SHP77 (cell line): ENCODE data around the gene GLT1D1.
"Not testable (repeated sequence)": the region's sequence is repeated elsewhere in the genome, so short reads cannot be mapped to it uniquely, and the experiment has no call there.

Experiments
- DNase-seq, 2 experiments: peaks; one replicate each; lab custom pipeline; 2025; lab: John Stamatoyannopoulos, UW

The GLT1D1 gene

DNA sequence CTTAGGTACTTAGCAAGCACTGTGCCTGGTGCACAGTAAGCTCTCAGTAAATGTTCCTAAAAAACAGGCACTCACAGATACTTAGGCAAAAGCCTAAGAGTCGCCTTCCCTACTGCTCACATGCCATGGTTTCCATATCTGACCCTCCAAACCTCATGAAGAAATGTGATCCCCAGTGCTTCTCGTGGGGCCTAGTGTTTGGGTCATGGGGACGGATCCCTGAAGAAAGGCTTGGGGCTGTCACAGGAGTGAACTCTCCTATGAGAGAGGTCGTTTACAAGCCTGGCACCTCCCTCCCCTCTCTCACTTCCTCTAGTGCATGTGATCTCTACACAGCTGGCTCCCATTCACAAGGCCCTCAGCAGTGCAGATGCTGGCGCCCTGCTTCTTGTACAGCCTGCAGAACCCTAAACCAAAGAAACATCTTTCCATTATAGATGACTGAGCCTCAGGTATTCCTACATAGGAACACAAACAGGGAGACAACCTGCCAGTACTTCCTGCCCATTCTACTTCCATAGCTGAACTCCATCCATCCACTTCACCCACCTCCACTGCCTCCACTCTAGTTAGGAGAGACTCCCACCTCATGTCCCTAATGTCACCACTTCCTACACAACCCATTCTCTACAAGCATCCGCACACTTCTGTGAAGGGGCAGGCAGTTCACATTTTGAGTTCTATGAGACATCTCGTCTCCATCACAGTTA, 32.4 kb upstream of the GLT1D1 start:
- DNase-seq = no peak

DNA sequence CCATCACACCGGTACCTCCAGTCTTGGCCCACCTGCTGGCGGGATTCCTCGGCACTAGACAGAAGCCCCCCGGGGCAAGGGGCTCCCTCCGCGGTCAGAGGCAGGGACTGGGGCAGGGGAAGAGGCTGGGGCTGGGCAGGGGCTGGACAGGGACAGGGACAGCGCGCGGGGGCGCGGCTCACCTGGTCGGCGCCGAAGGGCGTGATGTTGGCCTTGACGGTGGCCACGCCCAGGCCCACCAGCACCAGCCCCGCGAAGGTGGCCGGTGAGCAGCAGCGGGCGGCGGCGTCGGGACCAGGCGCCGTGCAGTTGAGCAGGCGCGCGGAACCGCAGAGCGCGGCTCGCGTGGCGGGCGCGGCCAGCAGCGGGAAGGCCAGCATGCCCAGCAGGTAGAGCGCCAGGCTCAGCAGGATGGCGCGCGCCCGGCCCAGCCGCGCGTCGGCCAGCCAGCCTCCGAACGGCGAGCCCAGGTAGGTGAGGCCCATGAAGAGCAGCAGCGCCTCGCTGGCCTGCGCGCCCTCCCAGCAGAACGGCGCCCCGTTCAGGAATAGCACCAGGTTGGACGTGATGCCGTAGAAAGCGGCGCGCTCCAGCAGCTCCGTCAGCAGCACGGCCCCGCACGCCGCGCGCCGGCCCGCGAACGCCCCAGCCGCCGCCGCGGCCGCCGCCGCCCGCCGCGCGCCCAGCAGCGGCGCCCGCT, 29.9 kb upstream of the GLT1D1 start:
- DNase-seq = no peak

DNA sequence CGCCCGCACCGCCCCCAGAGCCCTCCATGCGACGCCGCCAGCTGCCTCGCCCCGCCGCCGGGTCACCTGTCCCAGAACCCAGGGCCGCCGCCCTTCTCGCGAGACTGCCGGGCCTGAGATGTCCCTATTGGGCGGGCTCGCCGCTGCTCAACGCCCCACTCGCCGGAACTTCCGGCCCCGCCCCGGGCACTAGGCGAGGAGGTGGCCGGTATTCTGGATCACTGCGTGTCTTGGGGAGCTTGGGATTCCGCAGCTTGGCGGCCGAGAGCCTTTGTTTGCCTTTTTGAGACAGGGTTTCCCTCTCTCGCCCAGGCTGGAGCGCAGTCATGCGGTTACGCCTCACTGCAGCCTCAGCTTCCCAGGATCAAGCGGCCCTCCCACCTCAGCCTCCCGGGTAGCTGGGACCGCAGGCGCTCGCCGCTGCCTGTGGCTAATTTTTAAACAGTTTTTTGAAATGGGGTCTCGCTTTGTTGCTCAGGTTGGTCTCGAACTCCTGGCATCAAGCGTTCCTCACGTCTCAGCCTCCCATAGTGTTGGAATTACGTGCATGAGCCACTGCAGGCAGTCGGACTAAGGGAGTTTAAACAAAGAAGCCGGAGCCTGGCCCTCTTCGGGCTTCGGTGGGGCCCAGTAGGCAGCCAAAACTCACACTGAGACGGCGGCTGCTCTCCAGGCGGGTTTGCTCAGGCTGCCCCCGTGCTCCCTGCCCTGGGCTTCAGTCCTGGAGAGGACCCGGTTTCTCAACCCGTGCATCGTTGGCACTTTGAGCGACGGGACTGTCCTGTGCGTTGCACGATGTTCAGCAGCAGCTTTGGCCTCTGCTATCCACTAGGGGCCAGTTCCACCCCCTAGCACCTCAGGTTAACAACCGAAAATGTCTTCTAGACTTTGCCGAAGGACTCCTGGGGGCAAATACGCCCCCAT, 29.1 kb upstream of the GLT1D1 start, which contains the start of gene SLC15A4:
Gene SLC15A4 (minus strand): TSS at position 43 of the 924 bp plus-strand sequence. CDS start 15 bp downstream, at position 28.
- peak; percentile 89 to 95 for DNase-seq

DNA sequence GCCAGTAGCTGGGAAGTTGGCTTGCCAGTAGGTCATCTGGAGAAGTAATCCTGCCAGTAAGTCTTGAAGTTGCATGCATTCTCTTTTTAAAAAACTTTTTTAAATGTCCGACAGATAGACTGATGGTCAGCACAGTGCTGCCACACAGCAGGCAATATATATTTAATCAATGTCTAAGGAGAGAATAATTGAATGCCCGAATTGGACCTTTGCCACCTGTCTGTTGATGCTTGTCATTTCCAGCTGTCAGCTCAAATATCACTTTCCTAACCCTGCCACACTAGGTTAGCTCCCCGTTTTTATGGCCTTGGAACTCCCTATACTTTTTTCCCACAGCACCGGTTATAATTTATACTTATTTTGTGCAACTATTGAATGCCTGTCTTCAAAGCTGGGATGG, 27.4 kb upstream of the GLT1D1 start:
- DNase-seq = no peak

DNA sequence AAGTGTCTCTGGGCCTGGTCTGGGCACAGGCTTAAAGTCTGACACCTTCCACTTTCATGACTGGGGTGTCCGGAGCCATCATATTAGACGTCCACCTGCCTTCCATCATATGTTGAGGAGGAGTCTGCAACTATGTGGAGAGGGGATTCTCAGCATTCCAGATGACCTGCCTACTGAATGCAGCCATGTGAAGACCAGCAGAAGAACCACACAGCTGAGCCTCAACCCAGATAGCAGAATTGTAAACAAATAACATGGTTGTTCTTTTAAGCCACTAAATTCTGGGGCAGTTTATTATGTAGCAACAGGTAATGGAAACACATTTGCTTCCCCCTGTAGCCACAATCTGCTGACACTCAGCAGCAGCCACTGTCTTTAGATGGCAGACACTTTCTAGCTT, 25.6 kb upstream of the GLT1D1 start:
- no peak for DNase-seq

DNA sequence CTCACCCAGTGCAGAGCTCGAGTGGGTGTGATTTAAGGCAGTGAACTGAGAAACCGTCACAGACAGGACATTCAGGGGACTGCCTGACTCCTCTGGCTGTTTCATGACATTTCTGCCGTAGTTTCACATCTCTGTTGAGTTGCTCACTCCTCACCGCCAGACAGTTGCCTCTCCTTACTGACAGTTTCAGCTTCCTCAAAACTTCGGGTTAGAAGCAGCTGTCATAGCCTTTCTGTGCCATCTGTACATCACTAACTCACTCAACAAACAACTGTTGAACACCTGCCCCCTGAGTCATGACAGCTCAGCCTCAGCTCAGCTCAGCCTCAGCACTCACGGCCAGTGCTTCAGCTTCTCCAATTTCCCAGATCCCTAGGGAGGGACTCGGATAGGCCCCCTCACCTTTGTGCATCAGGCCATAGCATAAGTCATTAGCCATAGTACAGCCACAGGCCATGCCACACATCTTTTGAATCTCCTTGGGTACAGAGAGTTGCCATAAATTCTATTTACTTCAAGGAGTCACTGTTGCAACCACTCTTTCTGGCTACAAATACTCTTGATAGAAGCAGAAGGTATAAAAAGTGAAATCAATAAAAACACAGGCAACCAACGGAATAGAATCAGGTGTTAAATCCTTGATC, 23.3 kb upstream of the GLT1D1 start:
- DNase-seq = peak; percentile 29 to 54

DNA sequence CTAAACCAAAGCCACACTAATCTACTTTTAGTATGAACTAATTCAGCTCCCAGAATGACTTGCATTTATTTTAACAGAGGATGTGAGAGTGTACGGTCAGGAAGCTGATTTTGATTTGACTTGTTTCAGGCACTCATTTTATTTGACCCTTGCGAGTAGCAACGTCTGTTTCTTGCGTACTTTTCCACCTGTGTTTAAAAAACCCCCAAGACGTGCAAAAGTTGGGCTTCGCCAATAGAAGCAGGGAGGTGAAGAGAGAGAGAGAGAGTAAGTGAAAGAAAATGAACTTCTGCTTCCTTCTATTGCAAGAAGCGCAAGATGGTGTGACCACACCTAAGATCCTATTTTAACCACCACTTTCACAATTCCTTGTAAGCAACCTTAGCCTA, 22.8 kb upstream of the GLT1D1 start:
- DNase-seq = no peak

DNA sequence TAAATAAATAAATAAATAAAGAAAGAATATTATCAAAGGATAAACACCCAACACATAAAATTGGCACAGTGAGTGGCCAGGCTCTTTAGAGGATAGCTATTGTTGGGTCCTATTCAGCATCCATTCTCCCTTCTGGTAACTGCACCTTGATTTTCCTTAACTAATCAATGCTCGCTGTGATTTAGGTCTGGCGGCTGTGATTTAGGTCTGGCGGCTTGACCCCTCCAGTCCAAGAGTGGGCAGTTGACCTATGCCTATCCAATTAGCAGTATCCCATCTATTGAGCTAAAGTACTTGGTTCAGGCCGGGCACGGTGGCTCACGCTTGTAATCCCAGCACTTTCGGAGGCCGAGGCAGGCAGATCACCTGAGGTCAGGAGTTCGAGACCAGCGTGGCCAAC, 19.9 kb upstream of the GLT1D1 start:
- DNase-seq = no peak

DNA sequence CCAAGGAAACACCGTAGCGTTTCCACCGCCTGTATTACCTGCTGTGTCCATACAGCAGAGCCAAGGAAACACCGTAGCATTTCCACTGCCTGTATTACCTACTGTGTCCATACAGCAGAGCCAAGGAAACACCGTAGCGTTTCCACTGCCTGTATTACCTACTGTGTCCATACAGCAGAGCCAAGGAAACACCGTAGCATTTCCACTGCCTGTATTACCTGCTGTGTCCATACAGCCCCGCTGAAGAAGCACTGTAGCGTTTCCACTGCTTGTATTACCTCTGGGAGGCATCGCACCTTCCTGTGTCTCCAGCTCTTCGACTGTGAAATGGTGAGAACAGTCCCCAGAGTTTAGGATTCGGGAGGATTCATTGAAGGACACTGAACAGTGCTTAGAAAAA, 13.4 kb upstream of the GLT1D1 start:
- DNase-seq = not testable (repeated sequence)

DNA sequence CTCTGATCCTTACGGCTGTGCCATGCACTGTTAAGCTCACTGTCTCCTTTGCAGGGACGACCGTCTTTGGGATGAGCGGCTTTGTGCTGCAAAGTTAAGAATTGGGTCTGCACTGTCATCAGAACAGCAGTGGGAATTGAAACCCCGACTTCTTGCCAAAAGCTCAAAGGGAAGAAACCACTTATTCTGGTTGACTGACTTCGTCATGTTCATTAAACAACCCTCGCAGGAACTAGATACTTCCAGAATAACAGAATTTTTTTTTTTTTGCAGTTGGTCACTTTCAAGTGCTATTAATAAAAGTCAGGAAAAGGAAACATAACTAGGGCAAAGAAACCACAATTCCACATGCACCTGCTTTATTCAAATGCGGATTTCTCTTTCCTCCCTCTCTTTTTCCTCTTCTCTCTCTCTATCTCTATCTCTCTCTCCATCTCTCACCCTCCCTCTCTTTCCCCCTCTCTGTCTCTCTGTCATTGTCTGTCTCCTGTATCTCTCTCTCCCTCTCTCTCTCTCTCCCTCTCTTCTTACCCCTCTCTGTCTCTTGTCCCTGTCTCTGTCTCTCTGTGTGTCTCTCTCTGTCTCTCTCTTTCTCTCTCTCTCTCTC, 12.3 kb upstream of the GLT1D1 start:
- DNase-seq = no peak

DNA sequence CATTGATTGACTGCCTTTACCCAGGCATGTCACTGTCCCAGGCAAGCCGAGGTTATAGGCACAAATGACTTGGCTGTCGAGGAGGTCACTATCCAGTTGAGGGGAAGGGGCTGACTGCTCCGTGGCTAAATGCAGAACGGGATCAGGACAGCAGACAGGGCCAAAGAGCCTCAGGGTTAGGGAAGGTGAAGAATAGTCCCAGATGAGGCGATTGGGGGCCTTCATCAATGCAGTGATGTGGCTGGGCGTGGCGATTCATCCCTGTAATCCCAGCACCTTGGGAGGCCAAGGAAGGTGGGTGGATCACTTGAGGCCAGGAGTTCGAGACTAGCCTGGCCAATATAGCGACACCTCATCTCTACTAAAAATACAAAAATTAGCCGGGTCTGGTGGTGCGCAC, 10.7 kb upstream of the GLT1D1 start:
- no peak for DNase-seq

DNA sequence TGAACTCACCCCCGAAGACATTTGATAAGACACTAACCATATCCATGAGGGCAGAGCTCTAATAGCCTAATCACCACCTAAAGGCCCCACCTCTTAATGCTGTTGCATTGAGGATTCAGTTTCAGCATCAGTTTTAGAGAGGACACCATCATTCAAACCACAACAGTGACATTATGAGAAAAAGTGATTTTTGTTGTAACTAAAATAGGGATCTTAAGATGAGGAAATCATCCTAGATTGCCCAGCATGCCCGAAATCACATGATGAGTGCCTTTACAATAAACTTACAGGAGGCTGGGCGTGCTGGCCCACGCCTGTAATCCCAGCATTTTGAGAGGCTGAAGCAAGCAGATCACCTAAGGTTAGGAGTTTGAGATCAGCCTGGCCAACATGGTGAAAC, 9.7 kb upstream of the GLT1D1 start:
- no peak for DNase-seq

DNA sequence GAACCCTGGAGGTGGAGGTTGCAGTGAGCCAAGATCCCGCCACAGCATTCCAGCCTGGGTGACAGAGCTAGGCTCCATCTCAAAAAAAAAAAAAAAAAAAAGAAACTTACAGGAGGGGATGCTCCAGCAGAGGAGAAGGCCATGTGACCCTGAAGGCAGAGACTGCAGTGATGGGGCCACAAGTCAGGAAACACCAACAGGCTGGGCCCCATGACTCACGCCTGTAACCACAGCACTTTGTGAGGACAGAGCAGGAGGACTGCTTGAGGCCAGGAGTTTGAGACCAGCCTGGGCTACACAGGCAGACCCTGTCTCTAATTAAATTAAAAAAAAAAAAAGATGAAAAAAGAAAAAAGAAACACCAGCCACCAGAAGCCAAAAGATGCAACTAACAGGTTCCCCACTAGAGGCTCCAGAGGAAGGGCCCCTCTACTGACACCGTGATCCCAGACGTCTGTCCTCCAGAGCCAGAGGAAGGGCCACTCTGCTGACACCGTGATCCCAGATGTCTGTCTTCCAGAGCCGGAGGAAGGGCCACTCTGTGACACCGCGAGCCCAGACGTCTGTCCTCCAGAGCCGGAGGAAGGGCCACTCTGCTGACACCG, 9.1 kb upstream of the GLT1D1 start:
- DNase-seq = peak in 1 of 2 experiments; percentile 17

DNA sequence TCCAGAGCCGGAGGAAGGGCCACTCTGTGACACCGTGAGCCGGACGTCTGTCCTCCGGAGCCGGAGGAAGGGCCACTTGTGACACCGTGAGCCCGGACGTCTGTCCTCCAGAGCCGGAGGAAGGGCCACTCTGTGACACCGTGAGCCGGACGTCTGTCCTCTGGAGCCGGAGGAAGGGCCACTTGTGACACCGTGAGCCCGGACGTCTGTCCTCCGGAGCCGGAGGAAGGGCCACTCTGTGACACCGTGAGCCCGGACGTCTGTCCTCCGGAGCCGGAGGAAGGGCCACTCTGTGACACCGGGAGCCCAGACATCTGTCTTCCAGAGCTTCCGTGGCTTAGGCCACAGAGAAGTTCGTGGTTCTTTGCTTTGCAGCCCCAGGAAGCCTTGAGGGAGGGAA, 6.6 kb upstream of the GLT1D1 start:
- DNase-seq = not testable (repeated sequence)

DNA sequence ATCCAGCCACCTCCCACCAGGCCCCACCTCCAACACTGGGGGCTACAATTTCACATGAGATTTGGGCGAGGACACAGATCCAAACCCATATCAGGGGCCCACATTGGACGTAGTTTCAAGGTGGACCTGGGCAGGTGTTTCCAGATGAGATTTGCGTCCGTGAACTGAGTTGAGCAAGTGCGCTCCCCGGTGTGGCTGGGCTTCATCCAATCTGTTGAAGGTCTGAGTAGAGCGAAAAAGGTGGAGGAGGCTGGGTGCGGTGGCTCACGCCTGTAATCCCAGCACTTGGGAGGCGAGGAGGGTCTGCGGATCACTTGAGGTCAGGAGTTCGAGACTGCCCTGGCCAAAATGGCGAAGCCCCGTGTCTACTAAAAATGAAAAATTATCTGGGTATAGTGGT, 4.9 kb upstream of the GLT1D1 start:
- DNase-seq = no peak

DNA sequence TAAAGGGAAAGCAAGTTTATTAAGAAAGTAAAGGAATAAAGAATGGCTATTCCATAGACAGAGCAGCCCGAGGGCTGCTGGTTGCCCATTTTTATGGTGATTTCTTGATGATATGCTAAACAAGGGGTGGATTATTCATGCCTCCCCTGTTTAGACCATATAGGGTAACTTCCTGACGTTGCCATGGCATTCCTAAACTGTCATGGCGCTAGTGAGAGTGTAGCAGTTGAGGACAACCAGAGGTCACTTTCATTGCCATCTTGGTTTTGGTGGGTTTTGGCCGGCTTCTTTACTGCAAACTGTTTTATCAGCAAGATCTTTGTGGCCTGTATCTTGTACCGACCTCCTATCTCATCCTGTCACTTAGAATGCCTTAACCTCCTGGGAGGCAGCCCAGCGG, 3.5 kb upstream of the GLT1D1 start:
- not testable (repeated sequence) for DNase-seq

DNA sequence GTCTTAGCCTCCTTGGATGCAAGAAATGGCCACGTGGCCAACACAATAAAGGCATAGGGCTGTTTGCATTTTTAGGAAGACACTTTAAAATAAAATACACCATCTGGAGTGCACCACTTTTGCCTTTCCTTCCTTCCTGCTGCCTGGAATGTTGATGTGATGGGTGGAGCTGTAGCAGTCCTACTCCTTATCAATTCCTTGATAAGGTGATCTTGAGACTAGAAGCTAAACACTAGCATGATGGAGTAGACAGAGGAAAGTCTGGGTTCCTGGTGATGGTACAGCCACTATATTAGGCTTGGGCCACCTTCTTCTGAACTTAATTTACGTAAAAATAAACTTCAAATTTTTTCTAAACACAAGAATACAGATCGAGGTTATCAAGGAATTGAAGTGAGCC, 2.9 kb upstream of the GLT1D1 start:
- no peak for DNase-seq

DNA sequence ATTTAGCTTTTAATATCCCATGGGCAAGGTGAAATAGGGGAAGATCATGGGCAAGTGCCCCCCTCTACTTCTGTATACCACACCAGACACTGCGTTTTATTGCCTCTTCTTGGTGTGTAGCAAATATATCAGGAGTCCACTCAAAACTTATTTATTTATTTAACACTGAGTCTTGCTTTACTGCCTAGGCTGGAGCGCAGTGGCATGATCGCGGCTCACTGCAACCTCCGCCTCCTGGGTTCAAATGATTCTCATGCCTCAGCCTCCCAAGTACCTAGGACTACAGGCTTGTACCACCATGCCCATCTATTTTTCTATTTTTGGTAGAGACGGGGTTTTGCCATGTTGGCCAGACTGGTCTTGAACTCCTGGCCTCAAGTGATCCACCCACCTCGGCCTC, 1.8 kb upstream of the GLT1D1 start:
- not testable (repeated sequence) for DNase-seq

DNA sequence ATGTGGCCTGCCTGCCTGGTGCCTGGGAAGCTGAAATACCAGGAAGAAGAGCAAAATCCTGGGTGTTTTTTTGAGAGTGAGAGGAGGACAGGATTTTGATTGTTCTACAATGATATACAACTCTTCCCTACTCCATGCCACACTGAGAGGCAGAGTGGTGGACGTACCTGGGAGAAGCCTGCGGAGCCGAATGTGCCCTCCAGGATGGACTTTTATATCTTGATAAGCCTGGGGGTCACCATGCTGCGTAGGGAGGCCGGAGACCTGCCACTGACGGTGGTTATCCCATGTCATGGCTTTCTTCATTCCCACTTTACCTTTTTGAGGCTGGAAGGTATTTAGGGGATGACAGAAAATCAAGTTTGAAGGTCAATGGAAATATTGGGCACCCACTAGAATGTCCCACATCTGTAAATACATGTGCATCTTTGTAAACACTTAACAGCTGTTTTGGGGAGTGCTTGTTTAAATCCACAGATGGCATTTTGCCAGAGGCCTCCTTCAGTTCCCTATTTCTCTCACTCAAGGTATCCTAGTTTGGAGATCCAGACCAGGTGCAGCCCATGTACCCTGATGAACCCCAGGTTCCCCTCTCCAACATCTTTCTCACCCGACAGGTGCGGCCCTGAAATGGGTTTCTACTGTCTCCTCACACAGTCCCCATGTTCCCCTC, 1.1 kb upstream of the GLT1D1 start:
- no peak for DNase-seq

DNA sequence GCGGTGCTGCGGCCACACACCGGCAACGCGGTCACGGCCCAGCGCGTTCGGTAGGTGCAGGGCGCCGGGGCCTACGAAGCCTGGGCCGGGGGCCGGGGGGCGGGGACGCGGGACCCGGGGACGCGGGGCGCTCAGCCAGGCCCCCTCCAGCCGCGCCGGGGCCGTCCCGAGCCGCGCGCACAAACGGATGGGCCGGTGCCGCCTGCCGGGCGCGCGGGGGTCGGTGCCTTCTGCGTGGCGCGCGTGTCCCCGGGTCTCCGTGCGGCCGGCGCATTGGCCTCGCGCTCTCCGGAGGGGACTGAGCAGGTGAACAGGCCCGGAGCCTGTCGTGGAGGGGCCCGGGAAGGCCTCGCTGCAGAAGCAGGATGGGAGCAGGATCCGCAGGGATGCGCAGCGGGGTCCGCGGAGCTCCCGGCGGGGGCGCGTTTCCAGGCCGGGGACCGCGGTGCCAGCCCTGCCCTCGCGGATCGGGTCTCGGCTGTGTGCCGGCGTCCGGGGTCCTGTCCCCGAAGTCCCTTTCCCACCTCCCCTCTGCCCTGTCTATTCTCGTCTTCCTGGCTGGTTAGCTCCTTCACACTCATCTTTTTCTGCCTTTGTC, 421 bp downstream of the GLT1D1 start:
- DNase-seq = no peak
